Thyroid gland (tissue), 4 donors: ENCODE data around the gene HDAC11. TPM values are rescaled to one million over a fixed set of nuclear protein-coding genes. Genes with fewer than 3 reads are reported as not detected.
A peak's percentile ranks its signal among the peaks of the same experiment; 100 is the strongest.

ENCODE experiments used
- DNase-seq, 2 donors: peaks; one replicate each; pipeline ENCODE4 v3.0.0-alpha.2; 2019
- H3K27ac ChIP-seq, 3 donors: fragments of 200-600 bp; sonication (generic); 1 replicate in 2 of 3; 2 replicates in 1 of 3; pipeline ENCODE4 v1.5.1; 2016 to 2019; ENCODE audit warnings: mild to moderate bottlenecking in 1 of 3, moderate library complexity in 1 of 3
- H3K27me3 ChIP-seq: fragments of 200-600 bp; sonication (generic); one replicate; pipeline ENCODE4 v1.5.1; 2019
- H3K36me3 ChIP-seq, 2 donors: fragments of 200-600 bp; sonication (generic); one replicate each; pipeline ENCODE4 v1.5.1; 2016 to 2019
- H3K4me1 ChIP-seq, 2 donors: fragments of 200-600 bp; sonication (generic); one replicate each; pipeline ENCODE4 v1.5.1; 2017 to 2019
- H3K4me3 ChIP-seq, 3 donors: fragments of 200-600 bp; sonication (generic); replicated peaks in 1 of 3; 1 replicate in 2 of 3; 2 replicates in 1 of 3; pipeline ENCODE4 v1.5.1; 2016; ENCODE audit warnings: mild to moderate bottlenecking in 1 of 3
- H3K9me3 ChIP-seq: fragments of 200-600 bp; sonication (generic); one replicate; pipeline ENCODE4 v1.5.1; 2017
- CTCF ChIP-seq, 6 experiments: fragments of 200-600 bp in 3 of 6; fragments of 450-650 bp in 3 of 6; sonication (generic) in 3 of 6; IDR thresholded peaks; one replicate each; pipeline ENCODE4 v1.5.1; 2016 to 2019; ENCODE audit warnings: antibody characterized with exemption in 6 of 6, mild to moderate bottlenecking in 2 of 6, inconsistent platforms in 1 of 6, moderate library complexity in 1 of 6
- POLR2A ChIP-seq, 2 donors: fragments of 450-650 bp; IDR thresholded peaks; one replicate each; pipeline ENCODE4 v1.6.1; 2017; ENCODE audit warnings: antibody characterized with exemption in 2 of 2, mild to moderate bottlenecking in 2 of 2, moderate library complexity in 1 of 2
- WGBS, 2 donors: methylation state at CpG; one replicate each; pipeline ENCODE4 v1.1.5; 2017; 5-methylcytosine and 5-hydroxymethylcytosine counted together
- intact Hi-C: fragments of 100-400 bp; cut with DNase I; formaldehyde crosslinking; loops from one replicate; pipeline ENCODE4 v1.15.1; 2023
- total RNA-seq, 4 donors: library from RNA; depleted of rRNA; stranded (reverse); fragments of >200 nt; gene quantifications; one replicate each; pipeline ENCODE4 v1.2.3, GENCODE V29; 2016

HDAC11 gene
- total RNA-seq, 4 donors from 2014 or later, result 18.8 to 47.5 (median 30.8) TPM

GRCh38 chr3:13513913-13514517, 33.9 kb downstream of the HDAC11 start:
- H3K4me3 ChIP-seq, result no peak overlapping the region
- intact Hi-C loops, result no loop called here
- H3K9me3 ChIP-seq, result no peaks in the 10 kb centered on the region
- 76 to 78% methylated on average over 4 to 9 of the region's 10 CpGs for WGBS, 2 donors
- no peak for DNase-seq
- peaks cover 0 to 10% of the 10 kb centered on the region in 2 donors for H3K4me1 ChIP-seq
- H3K36me3 ChIP-seq, result no peaks in the 10 kb centered on the region
- H3K27me3 ChIP-seq, result no peaks in the 10 kb centered on the region
- H3K27ac ChIP-seq, result peak overlapping the region in 2 of 3 donors; percentile 30 to 33
- TF ChIP-seq POLR2A (IDR thresholded peaks at IDR 0.05), result no peak
- TF ChIP-seq CTCF (IDR thresholded peaks at IDR 0.05), result no peak

GRCh38 chr3:13514639-13515435, 34.7 kb downstream of the HDAC11 start:
- no peak overlapping the region for H3K27ac ChIP-seq

GRCh38 chr3:13515786-13516759, 36.0 kb downstream of the HDAC11 start:
- intact Hi-C loops, result no loop called here
- peak overlapping the region; percentile 32 to 66 (median 48) for H3K27ac ChIP-seq
- WGBS, 2 donors, result 81 to 82% methylated on average over 16 to 26 of the region's 26 CpGs

More at GRCh38 chr3:13514639-13515435, 34.7 kb downstream of the HDAC11 start:
- TF ChIP-seq CTCF (IDR thresholded peaks at IDR 0.05), result no peak
- TF ChIP-seq POLR2A (IDR thresholded peaks at IDR 0.05), result no peak
- Histone ChIP-seq H3K9me3 (no peaks in the 10 kb centered on the region), H3K27me3 (no peaks in the 10 kb centered on the region), H3K4me3 (no peak overlapping the region), H3K4me1 (peaks cover 0 to 10% of the 10 kb centered on the region in 2 donors), H3K36me3 (no peaks in the 10 kb centered on the region)
- 86 to 92% methylated on average over 6 of the region's 6 CpGs for WGBS, 2 donors
- intact Hi-C loops, result no loop called here
- DNase-seq, result no peak

GRCh38 chr3:13516760-13517135, 36.6 kb downstream of the HDAC11 start:
- no peaks in the 10 kb centered on the region for H3K9me3 ChIP-seq
- no peaks in the 10 kb centered on the region for H3K36me3 ChIP-seq
- H3K27ac ChIP-seq, result peak overlapping the region in 2 of 3 donors; percentile 32 to 48
- TF ChIP-seq CTCF (IDR thresholded peaks at IDR 0.05) (no peak), POLR2A (IDR thresholded peaks at IDR 0.05) (no peak)
- H3K4me1 ChIP-seq, result peaks cover 0 to 10% of the 10 kb centered on the region in 2 donors
- H3K4me3 ChIP-seq, result no peak overlapping the region
- DNase-seq, result no peak
- intact Hi-C loops, result no loop called here
- no peaks in the 10 kb centered on the region for H3K27me3 ChIP-seq
- WGBS, 2 donors, result 94 to 96% methylated on average over 9 of the region's 9 CpGs

More at GRCh38 chr3:13515786-13516759, 36.0 kb downstream of the HDAC11 start:
- TF ChIP-seq CTCF (IDR thresholded peaks at IDR 0.05) (no peak), POLR2A (IDR thresholded peaks at IDR 0.05) (no peak)
- H3K27me3 ChIP-seq, result no peaks in the 10 kb centered on the region
- H3K9me3 ChIP-seq, result no peaks in the 10 kb centered on the region
- H3K4me1 ChIP-seq, result peaks cover 0 to 10% of the 10 kb centered on the region in 2 donors
- no peak for DNase-seq
- H3K4me3 ChIP-seq, result no peak overlapping the region
- no peaks in the 10 kb centered on the region for H3K36me3 ChIP-seq
